ENCODE results near the gene SLC39A5.

The SLC39A5 gene

DNA sequence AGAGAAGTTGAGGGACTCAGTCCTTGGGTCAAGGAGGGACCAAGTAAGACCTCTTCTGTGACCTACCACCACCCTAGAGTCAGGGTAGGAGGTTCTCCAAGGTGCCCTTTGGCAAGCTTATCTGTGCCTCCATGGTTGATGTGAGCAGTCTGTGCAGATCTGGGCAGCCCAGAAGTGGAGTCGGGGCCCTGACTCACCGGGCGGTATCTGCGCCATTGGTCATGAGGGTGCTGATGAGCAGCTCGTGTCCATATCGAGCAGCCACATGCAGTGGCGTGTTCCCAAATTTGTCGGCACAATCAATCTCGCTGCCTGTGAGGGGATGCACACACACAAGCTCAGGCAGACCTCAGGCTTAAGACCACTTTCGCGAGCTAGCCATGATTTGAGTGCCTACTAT, 23.2 kb downstream of the SLC39A5 start:
- Mint-ChIP-seq H3K4me3 (peak overlapping the region in 1 of 3 experiments; percentile 50), H3K27me3 (ENCODE audit: low read depth) (no peaks in the 10 kb centered on the region), H3K4me1 (peaks cover 16% of the 10 kb centered on the region), H3K36me3 (ENCODE audit: low read depth) (peaks cover 54% of the 10 kb centered on the region), H3K9me3 (no peaks in the 10 kb centered on the region), H3K27ac (no peak overlapping the region)
- TF ChIP-seq, protein P1, sequence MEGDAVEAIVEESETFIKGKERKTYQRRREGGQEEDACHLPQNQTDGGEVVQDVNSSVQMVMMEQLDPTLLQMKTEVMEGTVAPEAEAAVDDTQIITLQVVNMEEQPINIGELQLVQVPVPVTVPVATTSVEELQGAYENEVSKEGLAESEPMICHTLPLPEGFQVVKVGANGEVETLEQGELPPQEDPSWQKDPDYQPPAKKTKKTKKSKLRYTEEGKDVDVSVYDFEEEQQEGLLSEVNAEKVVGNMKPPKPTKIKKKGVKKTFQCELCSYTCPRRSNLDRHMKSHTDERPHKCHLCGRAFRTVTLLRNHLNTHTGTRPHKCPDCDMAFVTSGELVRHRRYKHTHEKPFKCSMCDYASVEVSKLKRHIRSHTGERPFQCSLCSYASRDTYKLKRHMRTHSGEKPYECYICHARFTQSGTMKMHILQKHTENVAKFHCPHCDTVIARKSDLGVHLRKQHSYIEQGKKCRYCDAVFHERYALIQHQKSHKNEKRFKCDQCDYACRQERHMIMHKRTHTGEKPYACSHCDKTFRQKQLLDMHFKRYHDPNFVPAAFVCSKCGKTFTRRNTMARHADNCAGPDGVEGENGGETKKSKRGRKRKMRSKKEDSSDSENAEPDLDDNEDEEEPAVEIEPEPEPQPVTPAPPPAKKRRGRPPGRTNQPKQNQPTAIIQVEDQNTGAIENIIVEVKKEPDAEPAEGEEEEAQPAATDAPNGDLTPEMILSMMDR (IDR thresholded peaks at IDR 0.05; ENCODE audit: unreplicated experiment in 3 of 3): no peak

- peaks cover 26% of the 10 kb centered on the region for H3K4me1 Mint-ChIP-seq
- TF ChIP-seq, protein P1 (IDR thresholded peaks at IDR 0.05; ENCODE audit: unreplicated experiment in 3 of 3): no peak
- no peaks in the 10 kb centered on the region for H3K9me3 Mint-ChIP-seq
- peak overlapping the region; percentile 40 to 96 (median 96) for H3K4me3 Mint-ChIP-seq
- H3K27ac Mint-ChIP-seq: no peak overlapping the region
- no peaks in the 10 kb centered on the region for H3K27me3 Mint-ChIP-seq (ENCODE audit: low read depth)
- H3K36me3 Mint-ChIP-seq (ENCODE audit: low read depth): peaks cover 45% of the 10 kb centered on the region
Measured at GRCh38 chr12:56255671-56256070, 25.8 kb downstream of the SLC39A5 start.

GRCh38 chr12:56256326-56256960, 26.6 kb downstream of the SLC39A5 start:
- H3K36me3 Mint-ChIP-seq (ENCODE audit: low read depth): peaks cover 43% of the 10 kb centered on the region
- TF ChIP-seq, protein P1 (IDR thresholded peaks at IDR 0.05; ENCODE audit: unreplicated experiment in 3 of 3): no peak
- no peaks in the 10 kb centered on the region for H3K27me3 Mint-ChIP-seq (ENCODE audit: low read depth)
- no peaks in the 10 kb centered on the region for H3K9me3 Mint-ChIP-seq
- peak overlapping the region; percentile 96 for H3K4me3 Mint-ChIP-seq
- peaks cover 32% of the 10 kb centered on the region for H3K4me1 Mint-ChIP-seq
- H3K27ac Mint-ChIP-seq: peak overlapping the region; percentile 69 to 94 (median 81)

GRCh38 chr12:56257071-56257470, 27.2 kb downstream of the SLC39A5 start:
- Mint-ChIP-seq H3K27me3 (ENCODE audit: low read depth) (no peaks in the 10 kb centered on the region), H3K4me1 (peaks cover 39% of the 10 kb centered on the region), H3K4me3 (peak overlapping the region; percentile 96), H3K9me3 (peaks cover 2% of the 10 kb centered on the region), H3K36me3 (ENCODE audit: low read depth) (peaks cover 36% of the 10 kb centered on the region), H3K27ac (peak overlapping the region; percentile 81 to 94 (median 91))
- TF ChIP-seq, protein P1 (IDR thresholded peaks at IDR 0.05; ENCODE audit: unreplicated experiment in 3 of 3): no peak

GRCh38 chr12:56257491-56258067, 27.7 kb downstream of the SLC39A5 start:
- H3K36me3 Mint-ChIP-seq (ENCODE audit: low read depth): peaks cover 31% of the 10 kb centered on the region
- TF ChIP-seq, protein P1 (IDR thresholded peaks at IDR 0.05; ENCODE audit: unreplicated experiment in 3 of 3): no peak
- peak overlapping the region; percentile 96 for H3K4me3 Mint-ChIP-seq
- H3K27me3 Mint-ChIP-seq (ENCODE audit: low read depth): no peaks in the 10 kb centered on the region
- peaks cover 2% of the 10 kb centered on the region for H3K9me3 Mint-ChIP-seq
- peaks cover 40% of the 10 kb centered on the region for H3K4me1 Mint-ChIP-seq
- H3K27ac Mint-ChIP-seq: peak overlapping the region; percentile 81 to 94 (median 91)
